ENCODE measurements around the gene ZNF787. TPM values are rescaled to one million over a fixed set of nuclear protein-coding genes. Genes with fewer than 3 reads are reported as not detected.

ZNF787 gene
- total and polyA plus RNA-seq, 2 of the 13 experiments (the other 11 are each of a cell fraction or from before 2014, with no cell fraction given), result 15.1 to 42.8 TPM

- no peak for TF ChIP-seq KIAA2018 (CRISPR knock-in tag; IDR thresholded peaks at IDR 0.05; ENCODE audit: borderline replicate concordance)
- no peak for TF ChIP-seq ZNF790 (CRISPR knock-in tag; IDR thresholded peaks at IDR 0.05; ENCODE audit: borderline replicate concordance)
- TF ChIP-seq ZBTB20 (CRISPR knock-in tag; IDR thresholded peaks at IDR 0.05; ENCODE audit: borderline replicate concordance, low read depth), result no peak
- no peak for TF ChIP-seq MLX (CRISPR knock-in tag; IDR thresholded peaks at IDR 0.05)
- no peak for TF ChIP-seq MBD4 (IDR thresholded peaks at IDR 0.05; ENCODE audit: borderline replicate concordance, low read length)
- no peak for TF ChIP-seq ZC3H13 (CRISPR knock-in tag; IDR thresholded peaks at IDR 0.05)
Measured at GRCh38 chr19:56114051-56114777, 6.9 kb downstream of the ZNF787 start (continued).

Measured in HepG2 (cell line).